ENCODE data around the gene VAMP8. TPM values are rescaled to one million over a fixed set of nuclear protein-coding genes. Genes with fewer than 3 reads are reported as not detected.

VAMP8 gene
- total and polyA plus RNA-seq, 10 of the 15 experiments (the other 5 are each of a cell fraction or from before 2014, with no cell fraction given), result 93.6 to 744 (median 217) TPM

GRCh38 chr2:85551698-85552678 is 25.4 kb upstream of the VAMP8 start:
- H2AFZ ChIP-seq (ENCODE audit: control insufficient read depth, low read depth, low read length), result no peak overlapping the region
- no peaks in the 10 kb centered on the region for H4K20me1 ChIP-seq (ENCODE audit: control insufficient read depth, insufficient read depth)
- H3K4me3 ChIP-seq, result no peak overlapping the region
- H3K36me3 ChIP-seq (ENCODE audit: control insufficient read depth in 2 of 2, insufficient read depth in 2 of 2, low read length in 1 of 2), result peaks cover 8 to 20% of the 10 kb centered on the region in 2 experiments
- no peak overlapping the region for H3K9ac ChIP-seq (ENCODE audit: control insufficient read depth, insufficient read depth, low read length)
- H3K27me3 ChIP-seq (replicated peaks in 1 of 2; ENCODE audit: control insufficient read depth in 2 of 2, insufficient read depth in 2 of 2, low read length in 1 of 2), result no peaks in the 10 kb centered on the region
- ChIA-PET SMC1A (ENCODE audit: uncharacterized antibody, unreplicated experiment) (interaction anchor here (0.6 to 6.3 kb wide), 21 partner anchors 8 to 283 kb away, joined by 3 to 201 read pairs (median 4); partner anchors contain the start of genes GGCX, MAT2A, RETSAT and RNF181), POLR2A (interaction anchor here (0.9 to 2.6 kb wide), 6 partner anchors 10 to 162 kb away, joined by 3 to 17 read pairs (median 5); no protein-coding TSS in a partner anchor), RAD21 (ENCODE audit: unreplicated experiment) (interaction anchor here (0.5 to 7.7 kb wide), 25 partner anchors 9 to 286 kb away, joined by 3 to 179 read pairs (median 3); partner anchors contain the start of genes ELMOD3, GGCX, MAT2A and RETSAT), CTCF (interaction anchor here (0.7 to 10.4 kb wide), 32 partner anchors 9 to 261 kb away, joined by 3 to 336 read pairs (median 5); partner anchors contain the start of genes GGCX, MAT2A, RNF181 and SH2D6)
- no peaks in the 10 kb centered on the region for H3K4me1 ChIP-seq (ENCODE audit: control insufficient read depth, insufficient read depth, low read length)
- in situ Hi-C loops (cut with MboI), result no loop called here
- WGBS (ENCODE audit: insufficient coverage, insufficient replicate concordance, low lambda C conversion rate, missing lambda C conversion rate), result 61% methylated on average over 9 of the region's 9 CpGs
- intact Hi-C loops (cut with micrococcal nuclease; ENCODE audit: unreplicated experiment), result loop anchor here (1.0 to 5.0 kb wide), 4 partner anchors 132 to 250 kb away; partner anchors contain the start of gene TGOLN2
- H3K9me3 ChIP-seq (replicated peaks; ENCODE audit: control insufficient read depth, insufficient read depth, low read length), result no peaks in the 10 kb centered on the region
- ATAC-seq, result peak; percentile 91
- peak; percentile 99 for FAIRE-seq
- DNase-seq (ENCODE audit: low read depth, low spot score), result peak; percentile 56
- no peak overlapping the region for H3K4me2 ChIP-seq (ENCODE audit: control insufficient read depth, insufficient read depth)
- BruUV-seq (replicated peaks), result no TSS peak
- no peak overlapping the region for H3K27ac ChIP-seq (ENCODE audit: control insufficient read depth, insufficient read depth)
- no peaks in the 10 kb centered on the region for H3K79me2 ChIP-seq (ENCODE audit: control insufficient read depth, insufficient read depth, low read length)
- TF ChIP-seq CUX1 (IDR thresholded peaks at IDR 0.05; ENCODE audit: insufficient replicate concordance, low read depth, low read length) (no peak), RUNX3 (IDR thresholded peaks at IDR 0.05; ENCODE audit: low read length) (peak; percentile 38; the same call in 1 of the 2 replicates), ZNF384 (IDR thresholded peaks at IDR 0.05; ENCODE audit: borderline replicate concordance, low read depth, low read length) (no peak), GATAD2B (conservative IDR thresholded peaks at IDR 0.05; ENCODE audit: low read depth) (no peak), KDM1A (IDR thresholded peaks at IDR 0.05; ENCODE audit: borderline replicate concordance) (no peak), GABPA (IDR thresholded peaks at IDR 0.05; ENCODE audit: low read depth) (no peak), E2F4 (IDR thresholded peaks at IDR 0.05; ENCODE audit: low read depth, low read length) (no peak), CBX3 (IDR thresholded peaks at IDR 0.05; ENCODE audit: borderline replicate concordance, low read depth) (no peak), RELB (IDR thresholded peaks at IDR 0.05; ENCODE audit: low read depth) (no peak), PAX5 (IDR thresholded peaks at IDR 0.05; ENCODE audit: borderline replicate concordance, low read depth, low read length) (0 out of 2 replicates have a peak, but pooled peaks have one; percentile 42), HDAC2 (IDR thresholded peaks at IDR 0.05) (no peak)

Data from GM12878 (cell line).